ES-I3 (cell line): Measurements from ENCODE around the gene ITGB7.

ENCODE experiments used
- H3K36me3 ChIP-seq: 2 replicates; pipeline ENCODE4 v1.6.1; 2013; ENCODE audit warnings: mild to moderate bottlenecking, low read length, control low read depth, moderate library complexity; ENCODE audit not compliant: insufficient read depth
- H3K4me1 ChIP-seq: 2 replicates; pipeline ENCODE4 v1.6.1; 2013; ENCODE audit warnings: mild to moderate bottlenecking, control low read depth, low read length; ENCODE audit not compliant: insufficient read depth
- H3K9ac ChIP-seq: 2 replicates; pipeline ENCODE4 v1.6.1; 2013; ENCODE audit warnings: low read depth, mild to moderate bottlenecking, low read length, moderate library complexity
- H3K9me3 ChIP-seq: 2 replicates; pipeline ENCODE4 v1.6.1; 2013; ENCODE audit warnings: mild to moderate bottlenecking, low read length, moderate library complexity; ENCODE audit not compliant: control insufficient read depth, insufficient read depth

Gene ITGB7

DNA sequence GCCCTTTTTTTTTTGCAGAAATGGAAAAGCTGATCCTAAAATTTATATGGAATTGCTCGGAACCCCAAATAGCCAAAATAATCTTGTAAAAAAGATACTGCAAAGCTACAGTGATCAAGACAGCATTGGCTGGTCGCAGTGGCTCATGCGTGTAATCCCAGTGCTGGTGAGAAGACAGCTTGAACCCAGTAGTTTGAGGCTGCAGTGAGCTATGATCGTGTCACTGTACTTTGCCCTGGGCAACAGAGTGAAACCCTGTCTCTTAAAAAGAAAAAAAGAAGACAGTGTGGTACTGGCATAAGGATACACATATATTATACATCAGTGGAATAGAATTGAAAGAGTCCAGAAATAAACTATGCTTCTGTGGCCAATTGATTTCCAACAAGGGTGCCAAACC, 5.4 kb downstream of the ITGB7 start:
- Histone ChIP-seq H3K9ac (no peak overlapping the region), H3K9me3 (no peaks in the 10 kb centered on the region), H3K36me3 (no peaks in the 10 kb centered on the region), H3K4me1 (no peaks in the 10 kb centered on the region)

DNA sequence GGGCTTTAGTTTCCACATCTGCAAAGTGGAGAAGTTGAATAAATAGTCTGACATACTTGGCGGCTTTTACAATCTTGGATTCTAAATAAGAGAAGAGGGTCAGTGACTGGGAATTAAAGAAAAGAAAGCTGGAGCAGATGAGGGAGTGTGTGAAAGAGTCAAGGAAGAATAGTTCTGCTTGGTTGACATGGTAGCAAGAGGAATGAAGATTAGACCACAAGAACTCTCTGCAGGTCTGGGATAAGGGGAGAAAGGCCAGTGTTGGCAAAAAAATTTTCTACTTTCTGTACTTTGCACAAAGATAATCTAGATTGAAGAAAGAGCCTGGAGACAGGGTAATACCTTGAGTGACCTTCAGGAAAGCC, 5.9 kb downstream of the ITGB7 start:
- Histone ChIP-seq H3K4me1 (no peaks in the 10 kb centered on the region), H3K36me3 (no peaks in the 10 kb centered on the region), H3K9me3 (no peaks in the 10 kb centered on the region), H3K9ac (no peak overlapping the region)

DNA sequence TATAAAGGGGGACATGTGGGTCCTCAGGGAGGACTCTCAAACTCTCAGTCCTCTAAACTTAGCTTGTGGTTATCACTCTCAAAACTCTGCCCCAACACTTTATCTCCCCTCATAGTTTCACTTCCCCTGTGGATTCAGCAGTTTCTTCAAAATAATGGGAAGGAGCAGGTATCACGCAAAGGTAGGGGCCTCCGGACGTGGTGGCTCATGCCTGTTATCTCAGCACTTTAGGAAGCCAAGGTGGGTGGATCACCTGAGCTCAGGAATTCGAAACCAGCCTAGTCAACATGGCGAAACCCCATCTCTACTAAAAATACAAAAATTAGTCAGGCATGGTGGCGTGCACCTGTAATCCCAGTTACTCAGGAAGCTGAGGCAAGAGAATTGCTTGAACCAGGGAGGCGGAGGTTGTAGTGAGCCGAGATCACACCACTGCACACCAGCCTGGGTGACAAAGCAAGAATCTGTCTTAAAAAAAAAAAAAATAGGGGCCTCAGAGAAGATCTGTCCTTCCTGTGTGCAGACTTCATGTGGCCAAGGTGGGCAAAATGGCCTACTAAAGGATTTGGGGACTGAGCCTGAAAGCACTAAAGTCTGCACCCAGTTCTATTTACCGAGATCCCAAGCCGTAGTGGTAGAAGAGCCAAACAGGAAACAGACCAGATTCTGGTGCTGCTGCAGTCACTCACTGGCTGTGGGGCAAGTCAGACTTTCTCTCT, 6.4 kb downstream of the ITGB7 start:
- no peaks in the 10 kb centered on the region for H3K9me3 ChIP-seq
- no peak overlapping the region for H3K9ac ChIP-seq
- no peaks in the 10 kb centered on the region for H3K4me1 ChIP-seq
- no peaks in the 10 kb centered on the region for H3K36me3 ChIP-seq

DNA sequence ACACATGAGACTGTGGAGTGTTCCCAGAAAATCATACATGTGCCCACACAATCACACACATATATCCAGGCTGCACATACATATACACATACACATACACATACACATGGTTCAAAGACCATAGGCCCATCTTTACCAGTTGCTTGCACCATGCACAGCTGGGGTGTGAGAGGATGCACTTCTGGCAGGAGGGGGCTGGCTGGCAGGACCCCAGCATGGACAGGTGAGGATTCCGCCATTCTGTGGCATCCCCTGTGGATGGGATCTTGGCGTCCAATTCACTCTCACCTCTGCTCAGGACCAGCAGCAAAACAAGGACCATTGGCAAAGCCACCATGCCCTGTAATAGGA, 7.0 kb downstream of the ITGB7 start:
- Histone ChIP-seq H3K36me3 (no peaks in the 10 kb centered on the region), H3K9ac (no peak overlapping the region), H3K9me3 (no peaks in the 10 kb centered on the region), H3K4me1 (no peaks in the 10 kb centered on the region)

DNA sequence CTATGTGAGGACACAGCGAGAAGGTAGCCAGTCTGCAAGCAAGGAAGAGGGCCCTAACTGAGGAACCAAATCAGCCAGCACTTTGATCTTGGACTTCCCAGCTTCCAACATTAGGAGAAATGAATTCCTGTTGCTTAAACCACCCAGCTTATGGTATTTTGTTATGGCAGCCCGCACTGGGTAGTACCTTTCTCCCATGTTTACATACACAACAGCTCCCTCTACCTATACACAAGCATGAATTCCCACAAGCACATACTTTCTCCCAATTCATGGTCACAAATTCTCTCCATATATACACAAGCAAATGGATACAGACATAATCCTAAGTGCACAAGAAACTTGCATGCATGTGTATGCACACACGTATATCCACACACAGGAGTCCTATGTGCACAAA, 7.4 kb downstream of the ITGB7 start:
- Histone ChIP-seq H3K36me3 (no peaks in the 10 kb centered on the region), H3K4me1 (no peaks in the 10 kb centered on the region), H3K9me3 (no peaks in the 10 kb centered on the region), H3K9ac (no peak overlapping the region)

DNA sequence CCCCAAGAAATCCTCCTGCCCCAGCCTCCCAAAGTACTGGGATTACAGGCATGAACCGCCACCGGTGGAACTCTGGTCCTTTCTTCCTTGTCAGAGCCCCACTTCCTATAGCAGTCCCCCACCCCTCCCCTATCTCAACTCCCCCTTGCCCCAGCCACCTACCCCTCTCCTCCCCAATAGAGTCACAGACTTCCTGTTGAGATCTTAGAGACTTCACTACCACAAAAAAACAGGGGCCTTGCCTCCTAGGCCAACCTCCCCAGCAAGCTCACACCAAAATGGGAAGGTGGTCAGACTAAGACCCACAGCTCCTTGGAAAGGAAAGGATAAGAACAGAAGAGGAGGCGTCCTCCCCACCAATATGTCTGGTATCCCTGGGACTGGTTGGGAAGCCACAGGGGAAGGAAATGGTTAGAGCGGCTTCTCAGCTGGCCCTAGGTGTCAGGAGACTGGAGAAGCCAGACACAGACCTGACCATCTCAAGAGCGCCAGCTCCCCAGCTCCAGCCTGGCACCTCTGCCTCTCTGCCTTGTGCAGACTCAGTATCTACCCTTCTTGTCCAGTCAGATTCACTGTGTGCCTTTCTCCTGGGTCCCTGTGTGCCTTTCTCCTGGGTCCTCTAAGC, 8.5 kb downstream of the ITGB7 start:
- no peak overlapping the region for H3K9ac ChIP-seq

DNA sequence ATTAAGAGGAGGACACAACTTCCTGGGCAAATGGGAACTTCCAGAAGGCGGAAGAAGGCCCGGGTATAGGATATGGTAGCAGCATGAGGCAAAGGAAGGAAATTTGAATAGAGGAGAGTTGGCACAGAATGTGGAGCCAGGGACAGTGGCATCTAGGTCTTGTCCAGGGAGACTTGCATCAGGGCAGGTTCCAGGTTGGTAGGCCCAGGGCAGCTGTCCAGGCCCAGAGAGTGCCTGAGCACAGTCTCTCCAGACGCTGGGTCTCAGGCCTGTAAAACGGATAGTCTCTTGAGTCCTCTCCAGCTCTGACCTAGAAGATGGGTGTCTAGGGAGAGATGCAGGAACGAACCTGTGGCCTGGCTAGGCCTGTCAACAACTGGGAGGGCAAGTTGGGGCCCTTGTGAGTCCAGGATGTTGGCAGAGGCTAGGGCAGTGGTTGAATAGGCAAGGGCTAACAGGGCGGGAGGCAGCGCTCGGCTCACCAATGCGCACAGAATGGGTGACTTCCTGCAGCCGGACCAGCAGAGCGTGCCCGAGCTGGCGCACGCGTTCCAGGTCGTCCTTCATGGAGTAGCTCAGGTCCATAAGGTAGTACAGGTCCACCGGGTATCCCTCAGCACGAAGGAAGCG, 9.9 kb downstream of the ITGB7 start:
- Histone ChIP-seq H3K36me3 (no peaks in the 10 kb centered on the region), H3K9me3 (no peaks in the 10 kb centered on the region), H3K4me1 (no peaks in the 10 kb centered on the region), H3K9ac (no peak overlapping the region; the same call in 1 of the 2 replicates)

More for the DNA sequence above, 8.5 kb downstream of the ITGB7 start:
- Histone ChIP-seq H3K9me3 (no peaks in the 10 kb centered on the region), H3K4me1 (no peaks in the 10 kb centered on the region), H3K36me3 (no peaks in the 10 kb centered on the region)

DNA sequence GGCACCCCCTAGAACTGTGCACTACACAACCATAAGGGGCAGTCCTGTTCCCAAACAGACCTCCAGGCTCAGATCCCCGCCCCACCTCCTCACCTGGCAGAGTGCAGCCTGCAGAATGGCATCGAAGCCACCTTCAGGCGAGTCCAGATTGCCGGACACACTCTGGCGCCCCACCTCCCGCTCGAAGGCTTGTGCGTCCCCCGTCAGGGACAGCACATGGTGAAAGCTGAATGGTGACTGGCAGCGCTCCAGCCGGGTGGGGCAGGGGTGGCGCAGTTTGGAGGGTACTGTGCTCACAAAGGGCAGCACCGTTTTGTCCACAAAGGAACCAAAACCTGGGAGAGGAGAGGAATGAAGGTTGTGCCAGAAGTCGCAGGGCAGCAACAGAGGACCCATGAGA, 10.6 kb downstream of the ITGB7 start:
- H3K9ac ChIP-seq, result no peak overlapping the region
- no peaks in the 10 kb centered on the region for H3K9me3 ChIP-seq
- no peaks in the 10 kb centered on the region for H3K36me3 ChIP-seq
- H3K4me1 ChIP-seq, result no peaks in the 10 kb centered on the region

DNA sequence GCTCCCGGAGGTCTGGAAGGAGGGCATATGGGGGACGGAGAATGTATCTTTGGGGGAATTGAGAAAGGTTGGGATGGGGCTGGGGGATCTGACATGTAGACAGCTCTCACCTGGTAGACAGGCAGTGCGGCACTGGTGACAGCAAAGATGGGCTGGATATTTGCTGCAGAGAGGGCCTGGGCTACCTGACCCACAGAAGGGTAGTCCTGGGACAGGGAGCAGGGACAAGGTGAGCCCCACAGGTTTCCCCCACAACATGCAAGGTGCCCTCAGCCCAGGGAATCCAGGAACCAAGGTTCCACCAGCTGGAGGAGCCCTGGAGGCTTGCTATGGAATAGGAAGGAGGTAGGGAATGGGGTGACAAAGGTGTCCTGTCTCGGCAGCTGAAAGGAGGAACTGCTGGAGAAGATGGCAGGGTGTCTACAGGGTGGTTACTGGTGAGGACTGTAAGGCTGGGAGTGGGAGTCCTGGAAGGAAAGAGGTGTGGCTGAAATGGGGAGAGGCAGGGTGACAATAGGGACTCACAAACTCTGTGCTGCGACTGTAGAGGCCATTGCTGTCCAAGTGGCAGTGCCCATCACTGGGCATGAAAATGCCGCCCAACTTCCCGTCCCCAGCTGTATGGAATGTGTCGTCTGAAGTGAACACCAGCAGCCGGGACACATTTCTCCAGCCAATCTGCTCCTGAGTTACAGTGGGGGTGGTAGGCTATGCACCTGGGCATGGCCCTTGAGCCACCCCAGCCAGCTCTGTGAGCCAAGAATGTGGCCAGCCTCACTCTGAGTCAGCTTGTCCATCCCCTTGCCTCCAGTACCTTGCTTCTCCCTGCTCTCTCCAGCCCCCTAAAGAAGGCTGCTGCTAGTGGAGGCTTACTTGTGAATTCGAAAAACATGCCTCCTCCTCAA, 11.3 kb downstream of the ITGB7 start:
- Histone ChIP-seq H3K36me3 (no peaks in the 10 kb centered on the region), H3K9ac (no peak overlapping the region), H3K4me1 (no peaks in the 10 kb centered on the region), H3K9me3 (no peaks in the 10 kb centered on the region)

DNA sequence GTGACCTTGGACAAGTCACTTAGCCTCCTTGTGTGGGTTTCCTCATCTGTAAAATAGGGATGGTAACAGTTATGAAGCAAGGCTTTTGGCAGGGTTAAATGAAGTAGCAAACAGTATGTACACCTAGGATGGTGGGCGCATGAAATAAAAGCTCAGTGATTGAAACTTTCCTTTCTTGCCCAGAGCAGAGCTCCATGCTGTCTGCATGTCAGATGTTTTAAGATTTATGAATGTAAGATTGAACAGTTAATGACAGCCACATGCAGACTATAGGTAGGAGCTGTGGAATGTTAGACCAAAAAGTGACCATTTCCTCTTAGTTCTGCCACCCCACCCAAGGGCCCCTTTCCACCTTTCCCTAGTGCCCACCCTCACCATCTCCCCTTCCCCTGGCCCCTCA, 12.1 kb downstream of the ITGB7 start:
- Histone ChIP-seq H3K36me3 (no peaks in the 10 kb centered on the region), H3K9me3 (no peaks in the 10 kb centered on the region), H3K4me1 (no peaks in the 10 kb centered on the region), H3K9ac (no peak overlapping the region)

DNA sequence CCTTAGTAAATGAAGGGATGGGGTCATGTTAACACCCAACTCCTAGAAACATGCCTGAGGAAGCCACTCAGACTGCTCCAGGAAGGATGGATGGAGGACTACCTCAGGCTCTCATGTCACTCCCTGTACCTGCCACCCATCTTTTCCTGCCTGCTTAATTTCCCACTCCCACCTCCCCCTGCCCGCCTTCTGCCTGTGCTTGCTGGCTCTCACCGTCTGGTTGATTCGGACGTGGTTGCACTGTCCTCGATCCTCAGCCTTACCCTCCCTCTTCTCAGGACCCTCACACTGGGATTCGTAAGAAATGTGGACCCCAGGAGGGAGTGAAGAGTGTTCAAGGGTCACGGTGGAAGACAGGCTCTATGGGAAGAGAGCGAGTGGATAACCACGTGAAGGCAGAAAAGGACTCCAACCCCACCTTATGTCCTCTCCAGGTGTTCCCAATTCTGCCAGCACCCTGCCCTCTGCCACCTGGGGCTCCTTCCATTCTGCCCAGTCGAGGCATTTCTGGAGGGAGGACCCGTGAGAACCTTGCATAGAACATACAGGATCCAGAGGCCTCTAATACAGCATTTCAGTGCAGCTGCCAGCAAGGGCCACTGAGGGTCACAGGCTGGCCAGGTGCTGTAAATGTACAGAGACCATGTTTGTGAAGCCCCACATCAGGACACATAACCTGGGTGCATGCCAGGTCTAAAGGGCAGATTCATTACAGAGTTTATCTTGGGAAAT, 12.9 kb downstream of the ITGB7 start:
- H3K9me3 ChIP-seq, result no peaks in the 10 kb centered on the region
- no peaks in the 10 kb centered on the region for H3K4me1 ChIP-seq
- no peaks in the 10 kb centered on the region for H3K36me3 ChIP-seq
- no peak overlapping the region for H3K9ac ChIP-seq

DNA sequence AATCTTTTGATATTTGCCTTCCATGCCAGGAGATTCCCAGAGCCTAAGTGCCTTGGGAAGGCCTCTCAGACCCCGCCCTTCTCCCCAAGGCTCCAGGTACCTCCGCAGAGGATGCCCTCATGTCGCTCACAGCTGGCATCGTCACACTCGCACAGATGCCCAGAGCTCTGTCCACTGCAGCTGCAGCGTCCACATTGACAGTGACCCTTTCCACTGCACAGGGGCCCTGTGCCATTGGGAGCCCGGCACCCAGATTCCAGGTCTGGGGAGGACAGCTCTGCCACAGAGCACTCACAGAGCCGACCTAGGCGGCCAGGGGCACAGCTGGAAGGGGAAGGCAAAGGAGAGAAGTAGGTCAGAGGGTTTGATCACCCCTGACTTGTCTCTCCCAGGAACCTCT, 14.0 kb downstream of the ITGB7 start:
- H3K4me1 ChIP-seq, result no peaks in the 10 kb centered on the region
- no peaks in the 10 kb centered on the region for H3K9me3 ChIP-seq
- H3K9ac ChIP-seq, result no peak overlapping the region
- no peaks in the 10 kb centered on the region for H3K36me3 ChIP-seq

DNA sequence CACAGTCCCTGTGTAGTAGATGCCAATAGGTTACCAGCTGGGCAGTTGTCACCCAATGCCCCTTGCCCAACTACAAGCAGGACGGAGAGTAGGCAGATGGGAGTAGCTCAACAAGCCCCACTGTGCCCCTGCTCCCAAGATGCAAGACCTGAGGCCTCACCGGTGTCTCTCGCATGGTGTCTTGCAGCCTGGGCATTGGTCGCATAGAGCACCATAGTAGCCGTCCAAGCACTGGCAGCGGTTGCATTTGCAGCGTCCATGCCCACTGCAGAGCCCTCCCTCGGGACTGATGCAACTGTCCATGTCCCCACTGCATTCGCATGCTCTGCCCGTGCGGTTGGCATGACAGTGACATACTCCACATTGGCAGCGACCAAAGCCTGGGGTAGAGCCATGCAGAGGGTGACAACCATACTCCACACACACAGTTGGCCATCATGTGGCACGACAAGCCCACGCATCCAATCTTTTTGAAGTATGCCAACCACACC, 14.5 kb downstream of the ITGB7 start:
- Histone ChIP-seq H3K36me3 (no peaks in the 10 kb centered on the region), H3K4me1 (no peaks in the 10 kb centered on the region), H3K9me3 (no peaks in the 10 kb centered on the region), H3K9ac (no peak overlapping the region)
